IMR-90 (cell line): ENCODE data around the gene NENF.

Experiments used
- BHLHE40 ChIP-seq: fragments of 150-350 bp; IDR thresholded peaks from 2 replicates; pipeline ENCODE4 v1.6.1; 2016; ENCODE audit warnings: mild to moderate bottlenecking, low read depth, low read length
- CEBPB ChIP-seq: IDR thresholded peaks from 2 replicates; pipeline ENCODE4 v1.6.1; 2012; ENCODE audit warnings: low read depth, low read length, improper control_type of control experiment
- CHD1 ChIP-seq: IDR thresholded peaks from 2 replicates; pipeline ENCODE4 v1.6.1; 2012; ENCODE audit warnings: low read depth, low read length, improper control_type of control experiment
- CTCF ChIP-seq: conservative IDR thresholded peaks from 2 replicates; pipeline ENCODE4 v1.5.1; 2012; ENCODE audit warnings: mild to moderate bottlenecking, low read depth, low read length, improper control_type of control experiment
- FOS ChIP-seq: fragments of 150-350 bp; IDR thresholded peaks from 2 replicates; pipeline ENCODE4 v1.6.1; 2016; ENCODE audit warnings: low read depth, low read length
- MAFK ChIP-seq: IDR thresholded peaks from 2 replicates; pipeline ENCODE4 v1.6.1; 2012; ENCODE audit warnings: low read depth, low read length, improper control_type of control experiment
- MAZ ChIP-seq: IDR thresholded peaks from 2 replicates; pipeline ENCODE4 v1.6.1; 2012; ENCODE audit warnings: low read depth, mild to moderate bottlenecking, low read length, improper control_type of control experiment, moderate library complexity, borderline replicate concordance
- MXI1 ChIP-seq: IDR thresholded peaks from 2 replicates; pipeline ENCODE4 v1.6.1; 2012; ENCODE audit warnings: low read depth, mild to moderate bottlenecking, low read length, moderate library complexity, borderline replicate concordance
- NFE2L2 ChIP-seq: fragments of 150-350 bp; IDR thresholded peaks from 2 replicates; pipeline ENCODE4 v1.6.1; 2016; ENCODE audit warnings: low read depth, mild to moderate bottlenecking, low read length
- POLR2A ChIP-seq: IDR thresholded peaks from 2 replicates; pipeline ENCODE4 v1.6.1; 2012; ENCODE audit warnings: mild to moderate bottlenecking, low read depth, low read length
- RAD21 ChIP-seq: IDR thresholded peaks from 2 replicates; pipeline ENCODE4 v1.6.1; 2012; ENCODE audit warnings: low read length, improper control_type of control experiment
- RFX5 ChIP-seq: IDR thresholded peaks from 2 replicates; pipeline ENCODE4 v1.8.0; 2012; ENCODE audit warnings: low read depth, mild to moderate bottlenecking, low read length, moderate library complexity
- TF ChIP-seq, protein P1 (sequence below): fragments of 150-350 bp; IDR thresholded peaks from 2 replicates; pipeline ENCODE4 v1.6.1; 2017; ENCODE audit warnings: mild to moderate bottlenecking, antibody characterized with exemption, low read length, low read depth

DNA sequence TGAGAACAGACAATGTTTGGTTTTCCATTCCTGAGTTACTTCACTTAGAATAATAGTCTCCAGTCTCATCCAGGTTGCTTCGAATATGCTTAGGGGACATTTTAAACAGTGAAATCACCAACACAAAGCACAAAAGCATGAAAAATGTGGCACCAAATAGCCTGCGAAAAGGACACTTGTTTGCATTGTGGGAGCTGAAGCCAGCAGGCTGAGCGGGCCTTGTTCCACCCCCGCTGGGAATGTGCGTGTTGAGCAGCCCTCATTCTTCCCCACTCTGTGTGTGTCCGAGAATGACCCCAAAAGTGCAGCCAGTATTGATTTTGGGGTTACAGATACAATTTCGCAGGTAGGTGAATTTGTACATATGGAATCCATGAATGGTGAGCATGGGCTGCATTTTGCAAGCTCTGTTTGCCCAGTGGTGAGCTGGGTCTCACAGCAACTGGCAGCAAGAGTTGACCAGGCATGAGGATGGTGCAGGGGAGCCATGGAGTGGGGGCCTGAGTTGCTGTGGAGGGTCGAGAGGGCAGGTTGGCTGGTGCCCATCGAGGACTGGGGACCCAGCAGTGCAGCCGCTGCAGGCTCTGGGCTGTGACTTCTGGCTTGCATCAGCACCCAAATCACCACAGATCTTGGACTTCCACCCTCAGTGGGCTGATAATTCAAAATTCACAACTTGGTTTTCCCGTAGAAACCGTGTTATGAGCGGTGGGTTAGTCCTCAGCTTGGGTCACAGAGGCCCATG, 29.4 kb downstream of the NENF start:
- TF ChIP-seq CTCF (no peak), MAZ (no peak), FOS (no peak), RAD21 (no peak), POLR2A (no peak), CHD1 (no peak), RFX5 (no peak), MXI1 (no peak), BHLHE40 (no peak), MAFK (no peak), CEBPB (no peak), NFE2L2 (no peak)
- TF ChIP-seq, protein P1, sequence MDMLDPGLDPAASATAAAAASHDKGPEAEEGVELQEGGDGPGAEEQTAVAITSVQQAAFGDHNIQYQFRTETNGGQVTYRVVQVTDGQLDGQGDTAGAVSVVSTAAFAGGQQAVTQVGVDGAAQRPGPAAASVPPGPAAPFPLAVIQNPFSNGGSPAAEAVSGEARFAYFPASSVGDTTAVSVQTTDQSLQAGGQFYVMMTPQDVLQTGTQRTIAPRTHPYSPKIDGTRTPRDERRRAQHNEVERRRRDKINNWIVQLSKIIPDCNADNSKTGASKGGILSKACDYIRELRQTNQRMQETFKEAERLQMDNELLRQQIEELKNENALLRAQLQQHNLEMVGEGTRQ, result no peak
